ENCODE measurements around the gene STOX2. TPM values are rescaled to one million over a fixed set of nuclear protein-coding genes. Genes with fewer than 3 reads are reported as not detected.

The STOX2 gene
- total RNA-seq, 1 donor from 2014 or later, result 10.0 TPM

GRCh38 chr4:183986291-183986970 lies 81.3 kb downstream of the STOX2 start:
- no peak for DNase-seq (ENCODE audit: low read depth in 2 of 2)

- peak in 1 of 2 donors; percentile 28 for DNase-seq (ENCODE audit: low read depth in 2 of 2)
Measured at GRCh38 chr4:183986971-183987946, 82.2 kb downstream of the STOX2 start.

GRCh38 chr4:183987987-183988392 lies 82.9 kb downstream of the STOX2 start:
- peak in 1 of 2 donors; percentile 60 for DNase-seq (ENCODE audit: low read depth in 2 of 2)

- DNase-seq (ENCODE audit: low read depth in 2 of 2), result no peak
Measured at GRCh38 chr4:183988874-183989273, 83.8 kb downstream of the STOX2 start.

- DNase-seq (ENCODE audit: low read depth in 2 of 2), result no peak
Measured at GRCh38 chr4:183989461-183989860, 84.4 kb downstream of the STOX2 start.

GRCh38 chr4:183989931-183990330 lies 84.8 kb downstream of the STOX2 start:
- DNase-seq (ENCODE audit: low read depth in 2 of 2), result no peak

GRCh38 chr4:183993676-183994075 lies 88.6 kb downstream of the STOX2 start:
- DNase-seq (ENCODE audit: low read depth in 2 of 2), result no peak

- DNase-seq (ENCODE audit: low read depth in 2 of 2), result no peak
Measured at GRCh38 chr4:183995570-183995969, 90.5 kb downstream of the STOX2 start.

- DNase-seq (ENCODE audit: low read depth in 2 of 2), result no peak
Measured at GRCh38 chr4:183996868-183997267, 91.8 kb downstream of the STOX2 start.

- DNase-seq (ENCODE audit: low read depth in 2 of 2), result no peak
Measured at GRCh38 chr4:183999435-183999834, 94.3 kb downstream of the STOX2 start.

- no peak for DNase-seq (ENCODE audit: low read depth in 2 of 2)
Measured at GRCh38 chr4:184000457-184001396, 95.6 kb downstream of the STOX2 start.

- no peak for DNase-seq (ENCODE audit: low read depth in 2 of 2)
Measured at GRCh38 chr4:184003433-184003832, 98.3 kb downstream of the STOX2 start.

- no peak for DNase-seq (ENCODE audit: low read depth in 2 of 2)
Measured at GRCh38 chr4:184007891-184008290, 102.8 kb downstream of the STOX2 start.

GRCh38 chr4:184010696-184011095 lies 105.6 kb downstream of the STOX2 start:
- DNase-seq (ENCODE audit: low read depth in 2 of 2), result no peak

GRCh38 chr4:184011826-184012380 lies 106.8 kb downstream of the STOX2 start:
- DNase-seq (ENCODE audit: low read depth in 2 of 2), result no peak

GRCh38 chr4:184012937-184013336 lies 107.8 kb downstream of the STOX2 start:
- DNase-seq (ENCODE audit: low read depth in 2 of 2), result no peak

GRCh38 chr4:184014301-184014700 lies 109.2 kb downstream of the STOX2 start:
- no peak for DNase-seq (ENCODE audit: low read depth in 2 of 2)

GRCh38 chr4:184016759-184017668 lies 111.9 kb downstream of the STOX2 start:
- DNase-seq (ENCODE audit: low read depth in 2 of 2), result no peak

GRCh38 chr4:184019076-184019475 lies 114.0 kb downstream of the STOX2 start:
- no peak for DNase-seq (ENCODE audit: low read depth in 2 of 2)
